SW480 (cell line): ENCODE data around the gene POLE.

ENCODE experiments used
- DNase-seq: peaks from one replicate; pipeline ENCODE4 v3.0.0-alpha.2; 2016; ENCODE audit warnings: low spot score

The POLE gene, protein sequence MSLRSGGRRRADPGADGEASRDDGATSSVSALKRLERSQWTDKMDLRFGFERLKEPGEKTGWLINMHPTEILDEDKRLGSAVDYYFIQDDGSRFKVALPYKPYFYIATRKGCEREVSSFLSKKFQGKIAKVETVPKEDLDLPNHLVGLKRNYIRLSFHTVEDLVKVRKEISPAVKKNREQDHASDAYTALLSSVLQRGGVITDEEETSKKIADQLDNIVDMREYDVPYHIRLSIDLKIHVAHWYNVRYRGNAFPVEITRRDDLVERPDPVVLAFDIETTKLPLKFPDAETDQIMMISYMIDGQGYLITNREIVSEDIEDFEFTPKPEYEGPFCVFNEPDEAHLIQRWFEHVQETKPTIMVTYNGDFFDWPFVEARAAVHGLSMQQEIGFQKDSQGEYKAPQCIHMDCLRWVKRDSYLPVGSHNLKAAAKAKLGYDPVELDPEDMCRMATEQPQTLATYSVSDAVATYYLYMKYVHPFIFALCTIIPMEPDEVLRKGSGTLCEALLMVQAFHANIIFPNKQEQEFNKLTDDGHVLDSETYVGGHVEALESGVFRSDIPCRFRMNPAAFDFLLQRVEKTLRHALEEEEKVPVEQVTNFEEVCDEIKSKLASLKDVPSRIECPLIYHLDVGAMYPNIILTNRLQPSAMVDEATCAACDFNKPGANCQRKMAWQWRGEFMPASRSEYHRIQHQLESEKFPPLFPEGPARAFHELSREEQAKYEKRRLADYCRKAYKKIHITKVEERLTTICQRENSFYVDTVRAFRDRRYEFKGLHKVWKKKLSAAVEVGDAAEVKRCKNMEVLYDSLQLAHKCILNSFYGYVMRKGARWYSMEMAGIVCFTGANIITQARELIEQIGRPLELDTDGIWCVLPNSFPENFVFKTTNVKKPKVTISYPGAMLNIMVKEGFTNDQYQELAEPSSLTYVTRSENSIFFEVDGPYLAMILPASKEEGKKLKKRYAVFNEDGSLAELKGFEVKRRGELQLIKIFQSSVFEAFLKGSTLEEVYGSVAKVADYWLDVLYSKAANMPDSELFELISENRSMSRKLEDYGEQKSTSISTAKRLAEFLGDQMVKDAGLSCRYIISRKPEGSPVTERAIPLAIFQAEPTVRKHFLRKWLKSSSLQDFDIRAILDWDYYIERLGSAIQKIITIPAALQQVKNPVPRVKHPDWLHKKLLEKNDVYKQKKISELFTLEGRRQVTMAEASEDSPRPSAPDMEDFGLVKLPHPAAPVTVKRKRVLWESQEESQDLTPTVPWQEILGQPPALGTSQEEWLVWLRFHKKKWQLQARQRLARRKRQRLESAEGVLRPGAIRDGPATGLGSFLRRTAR (N-terminal part only)

DNA sequence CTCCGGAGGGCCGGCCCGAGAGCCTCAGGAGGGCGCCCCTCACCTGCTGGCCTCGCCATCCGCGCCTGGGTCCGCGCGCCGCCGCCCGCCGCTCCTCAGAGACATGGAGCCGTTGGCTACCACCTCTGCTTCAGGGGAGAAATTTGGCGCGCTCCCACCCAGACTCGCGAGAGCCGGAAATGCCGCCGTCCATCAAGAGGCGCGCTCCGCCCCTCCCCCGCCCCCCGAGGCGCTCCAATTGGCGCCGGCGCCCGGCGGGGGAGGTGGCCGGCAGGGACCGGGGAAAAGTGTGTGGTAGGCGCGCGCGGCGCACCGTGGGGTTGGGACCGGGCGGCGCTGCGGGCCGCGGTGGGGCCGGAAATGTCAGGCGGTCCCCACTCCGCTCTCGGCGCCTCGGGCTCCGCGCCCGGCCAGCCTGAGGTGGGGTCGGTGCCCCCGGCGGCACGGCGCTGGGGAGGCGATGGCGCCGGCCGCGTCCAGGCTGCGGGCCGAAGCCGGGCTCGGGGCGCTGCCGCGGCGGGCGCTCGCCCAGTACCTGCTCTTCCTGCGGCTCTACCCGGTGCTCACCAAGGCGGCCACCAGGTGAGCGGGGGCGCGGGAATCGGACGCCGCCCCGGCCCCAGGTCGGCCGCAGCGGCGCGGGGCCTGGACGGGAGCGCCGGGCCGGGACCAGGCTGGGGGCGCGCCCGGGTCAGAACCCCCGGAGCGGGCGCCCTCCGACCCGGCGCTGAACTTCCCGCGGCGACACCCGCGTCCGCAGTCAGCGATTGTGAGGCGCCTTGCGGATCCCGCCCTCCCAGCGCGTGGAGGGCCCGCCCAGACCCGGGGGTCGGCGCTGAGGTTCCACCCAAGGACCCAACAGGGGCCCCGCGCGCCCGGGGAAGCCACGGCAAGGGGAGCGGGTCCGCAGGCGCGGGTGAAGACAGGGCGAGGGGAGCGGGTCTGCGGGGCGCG lies at the start of gene POLE, which contains the start of gene PXMP2:
TSS of gene POLE (minus strand) at position 132 of the 954 bp plus-strand sequence. CDS start at position 105, 27 bp downstream.
TSS of gene PXMP2 (plus strand) at position 377 of the 954 bp plus-strand sequence. CDS start at position 461, 84 bp downstream.
- DNase-seq = peak; percentile 90

DNA sequence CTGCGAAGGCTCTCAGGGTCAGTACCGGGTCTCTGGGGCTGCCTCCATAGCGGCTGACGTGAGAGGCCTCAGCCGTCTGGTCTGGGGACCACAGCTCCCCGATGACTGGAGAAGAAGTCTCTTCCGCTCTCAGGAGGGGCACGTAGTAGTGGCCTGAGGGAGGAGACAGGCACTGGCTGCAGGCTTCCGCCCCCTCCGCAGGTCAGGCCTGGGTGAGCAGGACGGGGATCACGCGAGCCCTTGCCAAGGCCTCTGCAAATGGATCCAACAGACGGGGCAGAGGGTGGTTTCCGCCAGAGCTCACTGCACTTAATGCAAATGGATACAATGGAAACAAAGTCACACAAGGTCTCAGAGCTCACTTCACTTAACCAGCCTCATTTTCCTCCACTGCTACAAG lies 49.8 kb upstream of the POLE start:
- no peak for DNase-seq

- no peak for DNase-seq
Measured at GRCh38 chr12:132736378-132736777, 49.2 kb upstream of the POLE start.

- DNase-seq = no peak
Measured at GRCh38 chr12:132735496-132735895, 48.4 kb upstream of the POLE start.

DNA sequence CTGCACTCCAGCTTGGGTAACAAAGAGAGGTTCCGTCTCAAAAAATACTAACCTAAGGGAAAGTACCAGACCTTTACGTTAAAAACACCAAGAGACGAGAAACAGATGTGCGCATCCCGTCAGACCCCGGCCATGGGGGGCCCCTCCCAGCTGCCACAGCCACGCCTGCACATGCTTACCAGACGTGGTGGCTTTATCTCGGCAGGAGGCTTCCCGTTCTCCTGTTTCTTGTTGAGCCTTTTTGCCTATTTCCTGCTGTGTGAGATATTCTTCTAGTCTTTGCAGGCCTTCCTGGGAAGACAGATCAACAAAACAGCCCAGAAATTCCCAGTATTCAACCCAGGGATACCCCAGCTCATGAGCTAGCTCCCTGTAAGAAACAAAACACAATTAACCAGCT lies 47.1 kb upstream of the POLE start:
- DNase-seq = no peak

GRCh38 chr12:132731574-132731973 lies 44.4 kb upstream of the POLE start:
- no peak for DNase-seq

DNA sequence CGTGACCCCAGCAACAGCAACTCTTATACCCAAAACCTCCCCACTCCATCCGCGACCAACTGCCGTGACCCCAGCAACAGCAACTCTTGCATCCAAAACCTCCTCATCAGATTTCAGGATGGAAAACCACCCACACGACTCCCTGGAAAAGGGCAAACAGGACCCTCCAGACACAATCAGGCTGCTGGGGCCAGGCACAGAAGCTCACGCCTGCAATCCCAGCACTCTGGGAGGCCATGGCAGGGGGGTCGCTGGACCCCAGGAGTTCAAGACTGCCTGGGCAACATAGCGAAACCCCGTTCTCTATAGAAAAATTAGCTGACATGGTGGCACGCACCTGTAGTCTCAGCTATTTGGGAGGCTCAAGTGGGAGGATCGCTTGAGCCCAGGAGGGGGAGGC lies 43.2 kb upstream of the POLE start:
- no peak for DNase-seq

- peak; percentile 17 for DNase-seq
Measured at GRCh38 chr12:132729541-132730320, 42.6 kb upstream of the POLE start.

DNA sequence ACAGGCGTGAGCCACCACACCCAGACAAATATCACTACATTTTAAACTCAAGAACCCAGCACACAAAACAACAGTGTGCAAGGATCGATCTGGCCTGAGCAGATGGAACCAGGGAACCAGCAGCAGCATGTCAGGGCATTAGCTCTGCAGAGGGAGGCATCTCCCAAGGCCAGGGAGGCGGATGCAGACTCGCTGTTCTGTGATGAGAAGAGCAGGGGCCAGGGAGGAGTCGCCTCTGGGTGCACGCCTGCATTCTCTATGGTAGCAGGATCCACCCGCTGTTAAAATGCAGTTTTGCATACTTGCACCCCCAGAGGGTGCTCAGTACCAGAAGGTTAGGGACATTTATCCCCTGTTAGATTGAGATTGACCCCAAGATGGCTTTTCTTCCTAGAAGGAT lies 41.4 kb upstream of the POLE start:
- no peak for DNase-seq

DNA sequence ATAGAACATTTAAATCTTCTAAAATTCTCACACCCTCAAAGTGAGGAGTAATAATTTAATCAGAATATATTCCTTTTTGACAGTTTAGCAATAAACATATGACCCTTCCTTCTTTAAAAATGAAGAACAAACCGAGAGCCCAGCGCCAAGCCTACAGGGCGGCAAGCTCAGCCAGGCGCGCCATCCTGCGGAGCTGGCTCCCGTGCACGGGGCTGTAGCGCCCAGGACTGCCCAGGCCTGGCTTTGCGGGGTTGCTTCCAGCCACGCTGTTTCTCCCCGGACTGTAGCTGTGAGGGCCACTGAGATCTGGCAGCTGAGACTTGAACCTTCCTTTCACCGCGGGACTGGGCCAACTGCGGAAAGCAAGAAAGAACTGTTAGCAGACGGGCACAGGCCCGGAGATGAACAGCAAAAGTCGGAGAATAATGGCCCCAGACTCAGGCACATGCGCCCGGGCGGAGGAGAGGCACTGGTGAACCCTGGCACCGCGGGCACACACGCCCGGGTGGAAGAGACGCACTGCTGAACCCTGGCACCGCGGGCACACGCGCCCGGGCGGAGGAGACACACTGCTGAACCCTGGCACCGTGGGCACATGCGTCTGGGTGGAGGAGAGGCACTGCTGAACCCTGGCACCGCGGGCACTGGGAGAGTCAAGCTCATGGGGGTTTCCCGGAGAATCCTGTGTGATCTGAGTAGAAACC lies 40.1 kb upstream of the POLE start:
- DNase-seq = no peak

DNA sequence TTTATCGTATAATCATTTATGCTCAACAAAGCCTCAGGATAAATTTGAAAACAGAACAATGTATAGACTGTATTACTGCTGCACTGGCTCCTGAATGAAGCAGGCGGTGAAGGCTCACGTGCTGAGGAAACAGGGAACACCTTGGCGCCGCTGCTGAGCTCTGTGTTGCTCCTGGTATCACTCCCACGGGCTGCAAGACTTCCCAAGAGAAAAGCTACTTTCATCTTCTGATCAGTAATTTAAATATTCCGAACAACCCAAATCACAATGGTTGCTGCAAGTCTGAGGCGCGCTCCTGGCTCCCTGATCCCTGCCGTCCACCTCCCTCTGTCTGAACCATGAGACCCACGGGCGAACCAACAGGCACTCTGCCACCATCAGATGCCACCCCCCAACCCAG lies 39.2 kb upstream of the POLE start:
- no peak for DNase-seq

GRCh38 chr12:132724506-132725241 lies 37.5 kb upstream of the POLE start:
- DNase-seq = no peak

GRCh38 chr12:132723764-132724140 lies 36.6 kb upstream of the POLE start:
- DNase-seq = no peak

DNA sequence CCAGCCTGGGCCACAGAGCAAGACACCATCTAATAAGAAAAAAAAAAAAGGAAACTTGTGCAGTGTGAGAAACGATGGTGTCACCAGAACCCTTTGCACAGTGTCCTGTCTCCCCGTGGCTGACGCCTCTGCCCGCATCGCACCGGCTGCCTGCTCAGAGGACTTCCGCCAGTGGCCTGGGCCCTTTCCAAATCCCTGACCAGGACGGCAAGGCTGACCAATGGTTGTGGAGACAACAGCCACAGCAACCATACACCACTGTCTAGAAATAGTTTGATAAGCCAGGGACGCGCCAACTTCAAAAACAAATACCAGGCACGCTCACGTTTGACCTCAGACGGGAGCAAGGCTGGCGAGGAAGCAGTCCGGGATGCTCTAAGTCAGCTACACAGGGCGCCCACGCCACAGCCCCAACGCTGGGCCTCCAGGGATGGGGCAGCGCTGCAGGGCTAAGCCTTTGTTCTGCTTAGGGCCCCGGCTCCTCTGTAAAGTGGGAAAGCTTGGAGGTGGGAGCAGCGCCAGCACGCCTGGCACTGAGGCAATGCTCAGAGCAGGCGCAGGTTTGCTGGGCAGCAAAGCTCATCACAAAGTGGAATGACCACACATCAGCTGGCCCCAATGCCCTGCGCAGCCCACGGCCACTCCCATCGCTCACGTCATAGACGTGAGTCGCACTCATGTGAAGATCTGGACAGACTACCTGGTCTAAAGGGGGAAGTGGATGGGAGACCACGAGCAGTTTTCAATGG lies 36.0 kb upstream of the POLE start:
- no peak for DNase-seq

GRCh38 chr12:132720606-132721345 lies 33.6 kb upstream of the POLE start:
- DNase-seq = no peak

GRCh38 chr12:132719954-132720324 lies 32.8 kb upstream of the POLE start:
- DNase-seq = no peak
